HL-60/S4 treated with retinoic acid at 250 ng/mL for 4 days and 3 days (cell line): ENCODE results near the gene CIAO2B.
"Not testable (repeated sequence)": the region's sequence is repeated elsewhere in the genome, so short reads cannot be mapped to it uniquely, and the experiment has no call there.

Experiments used
- in situ Hi-C: fragments of 300-500 bp; cut with MboI; formaldehyde crosslinking; loops from 2 replicates; pipeline ENCODE4 v1.7.0; 2022; ENCODE audit warnings: low sequenced_read_pairs

Gene CIAO2B

DNA sequence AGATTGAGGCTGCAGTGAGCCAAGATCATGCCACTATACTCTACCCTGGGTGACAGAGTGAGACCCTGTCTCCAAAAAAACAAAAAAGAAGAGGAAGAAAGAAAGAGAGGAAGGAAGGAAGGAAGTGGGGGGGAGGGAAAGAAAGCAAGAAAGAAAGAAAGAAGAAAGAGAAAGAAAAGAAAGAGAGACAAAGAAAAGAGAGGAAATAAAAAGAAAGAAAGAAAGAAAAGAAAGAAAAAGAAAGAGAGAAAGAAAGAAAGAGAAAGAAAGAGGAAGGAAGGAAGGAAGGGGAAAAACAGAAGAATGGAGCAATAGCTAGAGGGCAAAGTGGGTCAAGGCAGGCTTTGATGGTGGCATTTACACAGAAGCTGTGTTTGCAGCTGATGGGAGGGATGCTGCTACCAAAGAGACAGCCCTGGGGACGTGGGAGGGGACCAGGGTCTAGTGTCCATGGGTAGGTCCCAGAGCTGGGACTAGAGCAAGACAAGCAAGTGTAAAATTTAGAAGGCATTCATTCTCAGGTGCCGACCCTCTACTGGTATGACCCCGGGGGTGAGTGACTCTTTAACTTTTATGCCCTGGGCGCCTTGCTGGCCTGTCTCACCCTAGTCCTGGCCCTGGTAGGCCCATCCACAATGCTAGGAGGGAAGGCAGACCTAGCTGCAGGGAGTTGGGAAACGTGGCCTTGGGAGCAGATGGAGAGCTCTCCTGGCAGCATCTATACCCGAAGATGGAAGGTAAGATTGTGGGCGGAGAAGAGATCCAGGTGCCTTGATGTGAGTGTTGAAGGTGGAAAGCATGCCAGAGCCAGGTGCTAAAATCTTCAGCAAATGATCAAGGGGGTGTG is 24.9 kb upstream of the CIAO2B start:
- in situ Hi-C loops = loop anchor here (25.0 kb wide), 2 partner anchors 203 to 478 kb away; partner anchors contain the start of genes B3GNT9, FBXL8, HSD11B2 and HSF4

DNA sequence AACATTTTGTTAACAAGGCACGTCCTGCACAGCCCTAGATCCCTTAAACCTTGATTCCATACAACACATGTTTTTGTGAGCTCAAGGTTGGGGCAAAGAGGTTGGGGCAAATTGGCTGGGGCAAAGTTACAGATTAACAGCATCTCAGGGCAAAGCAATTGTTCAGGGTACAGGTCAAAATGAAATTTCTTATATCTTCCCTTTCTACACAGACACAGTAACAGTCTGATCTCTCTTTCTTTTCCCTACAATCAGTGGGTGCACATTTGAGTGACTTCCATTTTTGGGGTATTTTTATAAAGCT is 21.9 kb upstream of the CIAO2B start:
- in situ Hi-C loops = loop anchor here (25.0 kb wide), 2 partner anchors 206 to 481 kb away; partner anchors contain the start of genes B3GNT9, FBXL8, HSD11B2 and HSF4

DNA sequence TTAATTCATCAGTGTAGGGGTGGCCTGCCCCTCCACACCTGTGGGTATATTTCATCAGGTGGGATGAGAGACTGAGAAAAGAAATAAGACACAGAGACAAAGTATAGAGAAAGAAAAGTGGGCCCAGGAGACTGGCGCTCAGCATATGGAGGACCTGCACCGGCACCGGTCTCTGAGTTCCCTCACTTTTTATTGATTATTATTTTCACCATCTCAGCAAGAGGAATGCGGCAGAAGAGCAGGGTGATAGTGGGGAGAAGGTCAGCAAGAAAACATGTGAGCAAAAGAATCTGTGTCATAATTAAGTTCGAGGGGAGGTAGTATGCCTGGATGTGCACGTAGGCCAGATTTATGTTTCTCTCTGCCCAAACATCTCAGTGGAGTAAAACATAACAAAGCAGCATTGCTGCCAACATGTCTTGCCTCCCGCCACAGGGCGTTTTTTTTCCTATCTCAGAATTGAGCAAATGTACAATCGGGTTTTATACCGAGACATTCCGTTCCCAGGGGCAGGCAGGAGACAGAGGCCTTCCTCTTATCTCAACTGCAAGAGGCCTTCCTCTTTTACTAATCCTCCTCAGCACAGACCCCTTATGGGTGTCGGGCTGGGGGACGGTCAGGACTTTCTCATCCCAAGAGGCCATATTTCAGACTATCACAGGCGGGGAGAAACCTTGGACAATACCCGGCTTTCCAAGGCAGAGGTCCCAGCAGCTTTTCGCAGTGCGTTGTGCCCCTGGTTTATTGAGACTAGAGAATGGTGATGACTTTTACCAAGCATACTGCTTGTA is 21.4 kb upstream of the CIAO2B start:
- in situ Hi-C loops = loop anchor here (25.0 kb wide), 2 partner anchors 207 to 482 kb away; partner anchors contain the start of genes B3GNT9, FBXL8, HSD11B2 and HSF4

DNA sequence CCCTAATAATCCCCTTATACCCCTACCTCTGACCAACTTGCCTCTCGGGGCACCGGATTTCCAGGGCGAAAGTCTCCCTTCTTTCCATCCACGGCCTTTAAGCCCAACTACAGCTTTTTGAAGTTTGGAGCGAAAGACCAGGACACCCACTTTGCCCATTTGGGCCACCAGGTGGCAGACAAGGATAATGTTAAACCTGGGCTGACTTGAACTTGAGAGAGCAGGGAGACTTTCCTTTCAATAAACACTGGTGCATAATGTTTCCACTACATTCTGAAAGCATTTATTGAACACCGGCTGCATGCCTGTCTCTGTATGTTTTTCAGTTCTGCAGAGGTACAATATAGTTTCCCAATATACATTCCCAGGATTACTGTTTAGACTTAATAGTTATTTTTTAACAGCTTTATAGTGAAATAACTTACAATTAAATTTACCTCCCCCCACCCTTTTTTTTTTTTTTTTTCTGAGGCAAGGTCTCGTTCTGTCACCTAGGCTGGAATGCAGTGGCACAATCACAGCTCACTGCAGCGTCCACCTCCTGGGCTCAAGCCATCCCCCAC is 20.0 kb upstream of the CIAO2B start:
- in situ Hi-C loops = loop anchor here (25.0 kb wide), 2 partner anchors 208 to 483 kb away; partner anchors contain the start of genes B3GNT9, FBXL8, HSD11B2 and HSF4

DNA sequence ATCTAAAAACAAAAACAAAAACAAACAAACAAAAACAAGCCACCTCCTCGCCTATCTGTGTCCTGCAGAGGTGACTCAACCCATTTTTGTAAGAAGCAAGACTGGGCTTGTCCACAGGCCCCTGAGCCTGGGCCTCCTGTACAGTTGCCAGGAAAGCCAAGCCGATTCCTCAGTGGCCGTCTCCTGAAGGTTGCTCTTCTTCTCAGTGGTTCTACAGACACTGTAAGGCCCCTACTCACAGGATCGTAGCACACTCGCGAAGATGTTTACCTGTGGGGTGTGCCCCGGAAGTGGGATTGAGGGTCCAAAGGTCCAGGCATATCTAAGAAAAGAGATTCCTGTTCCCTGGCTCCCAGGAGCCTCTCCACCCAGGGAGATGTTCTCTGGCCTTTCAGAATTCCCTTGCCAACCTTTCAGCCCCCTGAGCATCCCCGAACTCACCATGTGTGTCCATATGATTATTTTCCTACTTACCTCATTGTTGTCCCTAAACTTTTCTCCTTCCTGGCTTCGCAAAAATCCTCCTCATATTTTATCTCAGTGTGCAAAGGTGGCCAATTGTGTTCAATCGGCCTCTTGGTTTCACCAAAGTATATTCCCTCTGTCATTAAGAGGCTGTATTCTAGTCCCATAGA is 19.4 kb upstream of the CIAO2B start:
- in situ Hi-C loops = loop anchor here (25.0 kb wide), 2 partner anchors 209 to 484 kb away; partner anchors contain the start of genes B3GNT9, FBXL8, HSD11B2 and HSF4

DNA sequence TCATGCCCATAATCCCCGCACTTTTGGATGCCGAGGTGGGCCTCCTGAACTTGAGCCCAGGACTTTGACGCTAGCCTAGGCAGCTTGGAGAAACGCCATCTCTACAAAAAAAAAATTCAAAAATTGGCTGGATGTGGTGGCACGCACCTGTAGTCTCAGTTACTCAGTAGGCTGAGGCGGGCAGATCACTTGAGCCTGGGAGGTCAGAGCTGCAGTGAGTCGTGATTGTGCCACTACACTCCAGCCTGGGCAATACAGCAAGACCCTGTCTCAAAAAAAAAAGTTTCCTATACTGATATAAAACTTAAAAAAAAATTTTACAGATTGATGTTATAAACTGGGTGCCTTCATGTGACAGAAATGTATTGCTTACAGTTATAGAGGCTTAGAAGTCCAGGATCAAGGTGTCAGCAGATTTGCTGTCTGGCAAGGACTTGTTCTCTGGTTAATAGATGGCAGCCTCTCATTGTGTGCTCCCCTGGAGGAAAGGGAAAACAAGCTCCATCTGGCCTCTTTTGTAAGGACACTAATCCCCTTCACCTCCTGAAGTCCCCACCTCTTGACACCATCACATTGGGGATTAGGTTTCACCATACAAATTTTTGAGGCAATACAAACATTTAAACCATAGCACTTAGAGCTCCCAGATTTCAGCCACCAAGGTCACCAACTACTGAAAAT is 18.4 kb upstream of the CIAO2B start:
- in situ Hi-C loops = loop anchor here (25.0 kb wide), 2 partner anchors 210 to 485 kb away; partner anchors contain the start of genes B3GNT9, FBXL8, HSD11B2 and HSF4

DNA sequence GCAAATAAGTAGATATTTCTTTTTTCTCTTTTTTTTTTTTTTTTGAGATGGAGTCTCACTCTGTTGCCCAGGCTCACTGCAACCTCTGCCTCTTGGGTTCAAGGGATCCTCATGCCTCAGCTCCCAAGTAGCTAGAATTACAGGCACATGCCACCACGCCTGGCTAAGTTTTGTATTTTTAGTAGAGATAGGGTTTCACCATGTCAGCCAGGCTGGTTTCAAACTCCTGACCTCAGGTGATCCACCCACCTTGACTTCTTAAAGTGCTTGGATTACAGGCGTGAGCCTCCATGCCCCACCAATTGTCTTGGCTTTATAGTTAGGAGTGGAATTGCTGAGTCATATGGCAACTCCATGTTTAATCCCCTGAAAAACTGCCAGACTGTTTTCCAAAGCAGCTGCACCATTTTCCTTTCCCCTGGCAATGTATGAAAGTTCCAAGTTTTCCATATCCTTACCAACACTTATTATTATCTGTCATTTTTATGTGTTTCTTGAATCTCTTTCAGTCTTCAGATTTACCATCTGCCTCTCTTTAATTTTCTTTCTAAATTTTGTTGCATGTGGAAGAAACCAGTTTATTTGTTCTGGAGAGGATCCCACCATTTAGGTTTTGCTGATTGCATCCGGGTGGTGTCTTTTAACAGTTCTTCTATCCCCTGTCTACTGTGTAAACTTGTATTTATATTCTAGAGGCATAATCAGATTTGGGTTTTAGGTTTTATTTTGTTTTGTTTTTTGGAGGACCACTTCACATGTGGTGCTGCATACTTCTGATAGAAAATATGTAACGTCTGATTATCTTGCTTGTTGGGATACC is 17.0 kb upstream of the CIAO2B start:
- in situ Hi-C loops = loop anchor here (25.0 kb wide), 2 partner anchors 211 to 486 kb away; partner anchors contain the start of genes B3GNT9, FBXL8, HSD11B2 and HSF4

DNA sequence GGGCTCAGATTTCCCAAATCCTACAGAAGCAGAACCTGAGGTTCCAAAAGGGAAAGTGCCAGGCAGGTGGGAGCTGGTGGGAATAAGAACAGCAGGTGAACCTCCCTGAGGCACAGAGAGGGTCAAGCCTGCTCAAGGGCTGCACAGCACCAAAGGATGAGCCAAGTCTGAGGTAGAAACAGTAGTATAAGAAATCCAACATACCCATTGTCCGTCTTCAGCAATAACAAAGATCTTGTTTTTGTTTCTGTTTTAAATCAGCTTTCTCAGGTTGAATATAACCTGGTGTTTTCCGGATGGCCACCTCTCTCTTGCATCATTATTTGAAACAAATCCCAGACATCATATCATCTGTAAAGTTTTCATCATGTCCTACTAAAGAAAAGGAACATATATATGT is 16.2 kb upstream of the CIAO2B start:
- in situ Hi-C loops = loop anchor here (25.0 kb wide), 2 partner anchors 212 to 487 kb away; partner anchors contain the start of genes B3GNT9, FBXL8, HSD11B2 and HSF4

DNA sequence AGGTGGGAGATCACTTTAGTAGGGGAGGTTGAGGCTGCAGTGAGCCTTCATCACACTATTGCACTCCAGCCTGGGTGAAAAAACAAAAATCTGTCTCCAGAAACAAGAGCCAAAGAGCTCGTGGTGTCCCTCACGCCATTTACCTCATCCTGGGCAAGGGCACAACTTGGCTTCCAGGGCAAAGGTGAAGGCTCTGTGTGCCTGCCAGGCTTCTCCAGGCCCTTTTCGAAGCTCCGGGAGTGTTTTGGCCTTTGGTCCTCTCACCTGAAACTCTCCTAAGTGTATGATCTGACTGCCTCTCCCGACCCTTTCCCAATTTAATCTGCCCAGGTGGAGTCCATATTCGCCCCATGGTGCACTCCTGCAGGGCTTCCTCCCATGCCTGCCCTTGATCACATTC is 15.3 kb upstream of the CIAO2B start:
- in situ Hi-C loops = no loop called here

DNA sequence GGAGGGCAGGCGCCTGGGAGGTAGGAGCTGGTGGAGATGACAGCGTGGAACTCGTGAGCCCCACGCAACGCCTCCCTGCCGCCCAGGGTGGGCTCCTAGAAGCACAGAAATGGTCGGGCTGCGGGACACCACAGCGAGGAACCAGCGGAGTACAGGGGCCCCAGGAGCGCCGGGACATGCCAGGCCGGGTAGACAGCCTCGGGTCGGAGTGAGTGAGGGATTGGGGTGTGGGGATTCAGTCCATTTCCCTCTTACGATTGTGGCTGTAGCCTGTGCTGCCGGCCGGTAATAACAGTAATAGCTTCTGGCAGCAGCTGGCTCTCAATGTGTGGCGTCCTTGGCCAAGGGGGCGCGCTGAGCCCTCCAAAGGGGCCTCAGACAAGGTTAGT is 14.6 kb upstream of the CIAO2B start:
- in situ Hi-C loops = no loop called here

DNA sequence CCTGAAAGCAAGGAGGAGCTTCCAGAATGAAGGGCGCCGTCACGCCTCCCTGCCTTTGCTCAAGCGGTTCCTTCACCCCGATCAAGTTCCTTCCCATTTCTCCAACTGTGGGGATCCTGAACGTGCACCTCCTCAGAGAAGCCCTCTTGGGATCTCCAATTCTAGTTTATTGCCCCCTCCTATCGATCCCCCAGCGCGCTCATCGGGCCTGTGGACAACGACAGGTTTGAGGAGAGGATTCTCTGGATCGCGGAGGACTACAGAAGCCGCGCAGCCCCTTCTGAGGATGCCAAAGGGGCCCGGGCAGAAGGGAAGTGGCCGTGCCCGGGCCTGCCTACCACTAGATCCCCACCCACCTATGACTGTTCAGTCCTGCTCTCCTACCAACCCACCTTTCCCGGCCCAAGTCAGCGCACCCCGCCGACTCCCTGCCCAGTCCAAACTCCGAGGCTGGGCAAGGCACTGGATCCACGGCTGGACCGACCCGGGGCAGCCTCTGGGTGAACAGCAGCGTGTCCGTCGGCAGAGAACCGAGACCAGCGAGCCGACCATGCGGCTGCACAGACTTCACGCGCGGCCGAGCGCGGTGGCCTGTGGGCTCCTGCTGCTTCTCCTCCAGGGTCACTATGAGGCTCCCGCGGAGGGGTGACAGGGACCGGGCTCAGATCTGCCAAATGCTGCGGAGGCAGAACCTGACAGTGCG is 14.1 kb upstream of the CIAO2B start:
- in situ Hi-C loops = no loop called here

DNA sequence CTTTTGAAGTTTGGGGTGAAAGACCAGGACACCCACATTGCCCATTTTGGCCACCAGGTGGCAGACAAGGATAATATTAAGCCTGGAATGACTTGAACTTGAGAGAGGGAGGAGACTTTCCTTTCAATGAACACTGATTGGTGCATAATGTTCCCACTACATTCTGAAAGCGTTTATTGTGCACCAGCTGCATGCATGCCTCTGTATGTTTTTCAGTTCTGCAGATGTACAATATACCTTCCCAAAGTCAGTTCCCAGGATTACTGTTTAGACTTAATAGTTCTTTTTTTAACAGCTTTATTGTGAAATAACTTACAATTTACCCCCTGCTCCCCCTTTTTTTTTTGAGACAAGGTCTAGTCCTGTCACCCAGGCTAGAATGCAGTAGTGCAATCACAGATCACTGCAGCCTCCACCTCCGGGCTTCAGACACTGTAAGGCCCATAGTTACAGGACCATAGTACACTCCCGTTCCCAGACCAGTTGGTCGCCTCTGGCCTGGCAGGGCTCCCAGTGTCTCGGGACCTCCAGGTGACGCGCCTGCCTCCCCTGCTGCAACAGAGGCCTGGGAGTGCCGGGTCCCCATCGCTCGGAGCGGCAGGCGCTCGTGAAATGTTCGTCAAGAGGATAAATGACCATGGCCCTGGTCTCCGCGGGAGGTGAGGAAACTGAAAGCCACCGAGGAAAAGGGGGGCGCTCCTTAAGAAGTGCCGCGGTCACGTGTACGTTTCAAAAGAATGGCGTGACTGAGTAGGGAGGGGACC is 13.3 kb upstream of the CIAO2B start:
- in situ Hi-C loops = no loop called here

DNA sequence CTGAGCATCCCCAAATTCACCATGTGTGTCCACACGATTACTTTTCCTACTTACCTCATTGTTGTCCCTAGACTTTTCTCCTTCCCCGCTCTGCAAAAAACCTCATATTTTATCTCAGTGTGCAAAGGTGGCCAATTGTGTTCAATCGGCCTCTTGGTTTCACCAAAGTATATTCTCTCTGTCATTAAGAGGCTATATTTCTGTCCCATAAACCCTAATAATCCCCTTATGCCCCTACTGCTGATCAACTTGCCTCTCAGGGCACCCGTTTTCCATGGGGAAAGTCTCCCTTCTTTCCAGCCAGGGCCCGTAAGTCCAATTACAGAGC is 12.7 kb upstream of the CIAO2B start:
- in situ Hi-C loops = no loop called here

DNA sequence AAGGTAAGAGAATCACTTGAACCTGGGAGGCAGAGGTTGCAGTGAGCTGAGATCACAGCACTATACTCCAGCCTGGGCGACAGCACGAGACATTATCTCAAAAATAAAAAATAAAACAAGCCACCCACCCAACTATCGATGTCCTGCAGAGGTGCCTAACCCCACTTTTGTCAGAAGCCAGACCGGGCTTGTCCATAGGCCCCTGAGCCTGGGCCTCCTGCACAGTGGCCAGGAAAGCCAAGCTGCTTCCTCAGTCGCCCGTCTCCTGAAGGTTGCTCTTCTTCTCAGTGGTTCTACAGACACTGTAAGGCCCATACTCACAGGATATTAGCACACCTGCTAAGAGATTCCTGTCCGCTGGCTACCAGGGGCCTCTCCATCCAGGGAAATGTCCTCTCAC is 12.3 kb upstream of the CIAO2B start:
- in situ Hi-C loops = no loop called here

DNA sequence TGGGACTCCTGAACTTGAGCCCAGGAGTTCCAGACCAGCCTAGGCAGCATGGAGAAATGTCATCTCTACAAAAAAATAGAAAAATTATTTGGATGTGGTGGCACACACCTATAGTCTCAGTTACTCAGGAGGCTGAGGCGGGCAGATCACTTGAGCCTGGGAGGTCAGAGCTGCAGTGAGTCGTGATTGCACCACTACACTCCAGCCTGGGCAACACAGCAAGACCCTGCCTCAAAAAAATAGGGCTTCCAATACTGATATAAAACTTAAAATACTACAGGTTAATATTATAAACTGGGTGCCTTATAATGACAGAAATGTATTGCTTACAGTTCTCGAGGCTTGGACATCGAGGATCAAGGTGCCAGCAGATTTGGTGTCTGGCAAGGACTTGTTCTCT is 11.7 kb upstream of the CIAO2B start:
- in situ Hi-C loops = no loop called here

DNA sequence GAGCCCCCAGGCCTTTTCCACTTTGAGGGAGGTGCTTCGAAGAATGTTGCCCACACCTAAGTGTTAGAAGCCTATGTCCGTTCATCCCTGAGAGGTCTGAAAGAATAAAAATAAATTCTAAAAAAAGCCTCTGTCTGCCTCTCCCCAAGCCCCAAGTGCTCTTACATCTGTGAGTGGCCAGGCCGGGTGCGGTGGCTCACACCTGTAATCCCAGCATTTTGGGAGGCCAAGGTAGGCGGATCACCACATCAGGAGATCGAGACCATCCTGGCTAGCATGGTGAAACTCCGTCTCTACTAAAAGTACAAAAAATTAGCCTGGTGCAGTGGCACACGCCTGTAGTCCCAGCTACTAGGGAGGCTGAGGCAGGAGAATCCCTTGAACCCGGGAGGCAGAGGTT is 10.8 kb upstream of the CIAO2B start:
- in situ Hi-C loops = not testable (repeated sequence)

DNA sequence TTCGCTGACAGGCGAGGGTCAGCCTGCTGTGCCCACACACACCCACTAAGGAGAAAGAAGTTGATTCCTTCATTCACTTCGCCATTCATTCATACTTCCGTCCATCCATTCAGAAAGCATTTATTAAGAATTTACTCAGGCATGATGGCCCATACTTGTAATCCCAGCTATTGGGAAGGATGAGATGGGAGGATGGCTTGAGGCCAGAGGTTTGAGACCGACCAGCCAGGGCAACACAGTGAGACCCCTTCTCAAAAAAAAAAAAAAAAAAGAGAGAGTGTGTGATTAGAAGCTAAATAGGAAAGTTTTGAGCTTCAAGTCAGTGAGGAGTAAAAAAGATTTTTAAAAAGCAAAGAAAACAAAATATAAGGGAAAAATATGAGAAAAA is 9.8 kb upstream of the CIAO2B start:
- in situ Hi-C loops = no loop called here

DNA sequence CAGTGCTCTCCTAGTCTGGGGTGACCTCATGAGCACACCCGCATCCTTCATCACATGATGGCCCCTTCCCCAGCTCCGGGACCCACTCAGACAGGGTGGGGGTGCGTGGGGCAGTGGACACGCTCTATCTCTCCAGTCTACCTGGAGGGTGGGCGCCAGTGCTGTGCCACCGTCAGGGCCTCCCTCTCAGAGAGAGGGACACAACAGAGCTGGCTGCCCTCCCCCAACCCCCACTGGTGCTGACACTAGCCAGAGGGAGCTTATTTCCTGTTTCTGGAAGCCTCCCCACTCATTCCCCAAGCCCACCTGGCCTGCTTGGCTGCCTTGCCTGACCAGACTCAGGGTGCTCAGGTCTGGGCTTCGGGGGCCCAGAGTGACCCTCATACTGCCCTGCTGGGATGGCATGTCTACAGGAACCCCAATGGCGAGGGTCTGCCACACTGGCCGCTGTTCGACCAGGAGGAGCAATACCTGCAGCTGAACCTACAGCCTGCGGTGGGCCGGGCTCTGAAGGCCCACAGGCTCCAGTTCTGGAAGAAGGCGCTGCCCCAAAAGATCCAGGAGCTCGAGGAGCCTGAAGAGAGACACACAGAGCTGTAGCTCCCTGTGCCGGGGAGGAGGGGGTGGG is 9.3 kb upstream of the CIAO2B start:
- in situ Hi-C loops = no loop called here
